NCI-H82 (cell line): ENCODE results near the gene PMF1.

Source experiments
- DNase-seq: peaks from one replicate; lab custom pipeline; 2025; lab: John Stamatoyannopoulos, UW

Gene PMF1

DNA sequence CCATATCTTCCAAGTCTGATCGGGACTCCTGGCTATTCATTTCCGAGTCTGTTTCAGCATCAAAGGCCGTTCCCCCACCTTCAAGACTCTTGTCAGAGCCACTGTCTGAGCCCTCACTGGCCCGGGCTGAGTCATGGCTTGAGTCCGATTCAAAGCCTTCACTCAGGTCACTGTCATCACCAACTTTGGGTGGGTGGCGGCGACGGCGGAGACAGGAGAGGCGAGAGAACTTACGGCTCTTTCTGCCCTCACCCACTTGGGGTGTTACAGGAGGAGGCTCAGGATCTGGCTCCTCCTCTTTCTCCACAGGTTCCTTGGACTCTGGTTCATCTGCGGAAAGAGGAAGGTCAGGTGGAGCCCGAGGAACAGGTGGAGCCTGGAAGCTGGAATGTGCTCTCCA is 53.2 kb downstream of the PMF1 start:
- no peak for DNase-seq

DNA sequence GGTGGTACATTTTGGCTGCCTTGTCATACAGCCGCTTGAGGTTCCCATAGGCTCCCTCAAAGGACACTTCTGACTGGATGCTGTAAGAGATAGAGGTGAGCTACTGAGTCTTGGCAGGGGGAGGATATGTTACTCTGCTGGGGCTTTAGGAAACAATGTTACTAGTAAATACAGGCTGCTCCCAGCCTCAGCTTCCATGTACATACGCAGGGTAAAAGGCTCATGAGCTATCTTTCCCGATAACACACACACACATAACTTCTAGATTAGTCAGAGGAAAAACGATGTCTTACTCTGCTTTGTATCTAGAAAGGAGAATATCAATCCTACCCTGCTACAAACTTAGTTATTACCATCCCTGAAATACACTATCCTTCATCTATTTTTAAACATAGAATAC is 55.5 kb downstream of the PMF1 start:
- DNase-seq, result no peak

DNA sequence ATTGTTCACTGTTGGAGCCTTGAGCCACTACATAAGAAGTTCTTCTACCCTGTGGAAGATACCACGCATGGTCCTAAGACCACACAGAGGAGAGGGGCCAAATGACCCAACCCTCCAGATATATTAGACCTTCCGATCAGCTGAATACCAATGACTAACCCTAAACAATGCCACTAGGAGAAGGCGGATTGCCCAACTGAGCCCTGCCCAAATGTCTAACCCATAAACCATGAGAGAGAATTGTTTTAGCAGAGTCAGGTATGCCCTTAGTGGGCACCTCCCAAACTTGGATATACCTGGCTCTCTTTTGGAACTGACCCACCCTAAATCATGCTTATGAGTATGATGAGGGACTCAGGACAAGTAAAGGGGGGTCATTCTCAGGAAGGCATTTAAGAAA is 57.5 kb downstream of the PMF1 start:
- no peak for DNase-seq

GRCh38 chr1:156276532-156276931 is 63.7 kb downstream of the PMF1 start:
- no peak for DNase-seq

GRCh38 chr1:156276966-156277381 is 64.2 kb downstream of the PMF1 start:
- DNase-seq, result no peak

DNA sequence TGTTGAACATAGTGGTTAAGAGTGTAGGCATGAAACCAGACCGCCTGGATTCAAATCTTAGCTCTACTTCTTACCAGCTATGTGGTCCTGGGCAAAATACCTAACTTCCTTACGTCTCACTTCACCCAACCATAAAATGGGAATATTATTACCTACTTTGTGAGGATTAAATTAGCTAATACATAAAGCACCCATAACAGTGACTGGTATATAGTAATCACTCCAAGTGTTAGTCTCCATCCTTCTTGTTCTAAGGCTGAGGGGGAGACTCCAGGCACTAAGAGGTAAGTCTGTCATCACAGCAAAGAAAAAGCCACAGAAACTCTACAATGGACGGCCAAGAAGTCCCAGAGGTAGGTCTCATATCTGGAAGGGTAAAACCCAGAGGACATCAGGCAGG is 67.0 kb downstream of the PMF1 start:
- no peak for DNase-seq

GRCh38 chr1:156281281-156281680 is 68.5 kb downstream of the PMF1 start:
- DNase-seq, result no peak

DNA sequence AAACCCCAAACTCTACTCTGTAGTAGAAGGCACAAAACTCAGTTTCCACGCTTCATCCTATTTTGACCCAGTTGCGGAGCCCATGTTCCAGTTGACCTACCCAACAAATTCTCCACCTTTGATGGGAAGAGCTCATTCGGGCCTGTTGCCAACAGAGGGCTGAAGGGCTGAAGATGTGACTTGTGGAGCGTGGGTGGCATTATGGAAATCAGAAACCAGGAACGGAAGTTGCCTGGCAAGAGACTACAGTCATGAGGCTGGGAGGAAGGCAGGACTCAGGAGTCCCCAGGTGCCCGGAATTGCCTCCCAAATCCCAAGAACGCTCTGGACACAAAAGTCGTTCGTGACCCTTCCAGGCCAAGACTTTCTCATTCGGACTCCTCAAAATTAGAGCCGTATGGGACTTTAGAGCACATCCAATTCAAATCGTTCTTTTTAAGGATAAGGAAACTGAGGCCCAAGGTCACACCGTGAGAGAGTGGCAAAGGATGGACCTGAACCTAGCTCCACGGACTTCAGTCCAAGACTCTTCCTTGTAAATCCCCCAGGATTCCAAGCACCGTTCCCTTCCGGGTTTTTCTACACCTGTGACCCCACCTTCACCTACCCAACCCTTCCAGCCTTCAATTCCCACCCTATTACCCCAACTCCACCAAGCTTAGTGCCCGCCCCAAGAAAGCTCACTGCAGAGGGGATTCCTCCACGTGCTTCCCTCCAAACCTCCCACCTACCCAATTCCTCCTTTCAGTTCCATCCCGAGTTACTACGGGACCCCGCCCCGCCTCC is 69.1 kb downstream of the PMF1 start:
- DNase-seq, result peak; percentile 75

DNA sequence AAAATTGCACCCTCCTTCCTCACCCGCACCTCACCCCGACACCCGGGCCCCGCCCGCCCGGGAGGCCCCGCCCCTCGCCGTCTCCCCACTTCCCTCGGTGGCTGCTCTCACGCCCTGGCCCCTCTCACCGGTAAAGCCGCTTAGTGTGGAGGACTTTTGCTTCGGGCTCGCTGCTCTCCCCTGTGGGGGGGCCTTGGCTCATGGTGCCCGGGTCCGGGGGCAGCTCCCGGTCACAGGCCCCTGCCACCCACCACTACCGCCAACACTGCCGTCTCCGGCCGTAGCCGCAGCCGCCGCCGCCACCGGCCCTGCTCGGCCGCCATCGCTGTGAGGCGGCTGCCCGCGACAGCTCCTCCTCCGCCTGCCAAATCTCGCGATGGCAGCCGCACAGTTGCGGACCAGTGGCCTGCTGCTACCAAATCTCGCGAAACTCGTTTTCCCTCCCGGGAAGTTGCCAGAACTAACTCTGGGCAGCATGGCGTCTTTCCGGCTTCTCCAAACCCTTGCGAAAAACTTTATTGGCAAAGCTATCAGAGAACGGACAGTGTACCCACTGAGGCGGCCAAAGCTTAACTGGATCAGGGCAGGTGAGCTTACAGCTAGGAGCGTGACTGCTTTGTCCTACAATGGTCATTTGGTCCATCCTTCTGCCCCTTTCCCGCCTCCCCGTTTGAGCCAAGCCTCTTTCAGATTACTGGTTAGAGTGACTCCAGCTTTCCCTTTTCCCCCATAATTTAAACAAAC is 69.8 kb downstream of the PMF1 start, which contains the start of gene SMG5:
Gene SMG5, minus strand, starts transcription at position 347 of the 744 bp plus-strand sequence. Its CDS starts 145 bp downstream, at position 202.
- DNase-seq, result peak; percentile 100

GRCh38 chr1:156283521-156283920 is 70.7 kb downstream of the PMF1 start:
- DNase-seq, result peak; percentile 56

DNA sequence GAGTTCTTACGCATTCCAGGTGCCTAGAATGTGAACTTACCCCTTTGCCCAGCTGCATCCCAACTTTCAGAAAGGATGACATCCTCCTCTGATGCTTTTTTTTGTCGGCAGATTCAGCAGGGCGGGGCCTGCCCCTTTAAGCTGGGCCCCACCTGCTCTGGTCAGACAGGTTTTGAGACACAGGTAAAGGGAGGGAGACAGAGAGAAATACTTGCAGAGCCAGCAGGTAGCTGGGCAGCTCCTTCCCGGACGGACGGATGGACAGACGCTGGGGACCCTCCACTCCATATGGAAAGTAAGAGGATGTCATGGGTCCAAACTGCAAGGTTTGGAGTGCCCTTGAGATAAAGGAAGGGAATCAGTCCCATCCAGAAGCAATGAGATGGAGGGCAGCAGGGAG is 71.3 kb downstream of the PMF1 start, which contains the start of gene TMEM79:
Gene TMEM79, plus strand, starts transcription at position 214 of the 400 bp plus-strand sequence. CDS start 902 bp downstream, outside the sequence.
- DNase-seq, result no peak

GRCh38 chr1:156284757-156285156 is 72.0 kb downstream of the PMF1 start:
- no peak for DNase-seq

DNA sequence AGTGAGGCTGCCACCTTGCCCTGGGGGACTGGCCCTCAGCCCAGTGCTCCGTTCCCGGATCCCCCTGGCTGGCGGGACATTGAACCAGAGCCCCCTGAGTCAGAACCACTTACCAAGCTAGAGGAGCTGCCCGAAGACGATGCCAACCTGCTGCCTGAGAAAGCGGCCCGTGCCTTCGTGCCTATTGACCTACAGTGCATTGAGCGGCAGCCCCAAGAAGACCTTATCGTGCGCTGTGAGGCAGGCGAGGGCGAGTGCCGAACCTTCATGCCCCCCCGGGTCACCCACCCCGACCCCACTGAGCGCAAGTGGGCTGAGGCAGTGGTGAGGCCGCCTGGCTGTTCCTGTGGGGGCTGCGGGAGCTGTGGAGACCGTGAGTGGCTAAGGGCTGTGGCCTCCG is 72.6 kb downstream of the PMF1 start:
- DNase-seq, result no peak

- DNase-seq, result no peak
Observed at GRCh38 chr1:156286061-156286460, 73.3 kb downstream of the PMF1 start.
